Mesothelial cell of epicardium (in vitro differentiated cells): ENCODE results near the gene HDAC7. TPM values are rescaled to one million over a fixed set of nuclear protein-coding genes. Genes with fewer than 3 reads are reported as not detected.

Source experiments
- DNase-seq, 2 experiments: peaks; one replicate each; pipeline ENCODE4 v3.0.0; 2021; ENCODE audit warnings: low spot score in 2 of 2; ENCODE audit not compliant: unreplicated experiment in 2 of 2
- H3K27ac Mint-ChIP-seq: 2 replicates; pipeline ENCODE4 v1.8.0; 2021; ENCODE audit warnings: mixed read lengths
- H3K27me3 Mint-ChIP-seq: 2 replicates; pipeline ENCODE4 v1.8.0; 2021; ENCODE audit warnings: low read depth, mixed read lengths
- H3K36me3 Mint-ChIP-seq: 2 replicates; pipeline ENCODE4 v1.8.0; 2021; ENCODE audit warnings: mixed read lengths
- H3K4me1 Mint-ChIP-seq: 2 replicates; pipeline ENCODE4 v1.8.0; 2021; ENCODE audit warnings: mixed read lengths
- H3K4me3 Mint-ChIP-seq: 2 replicates; pipeline ENCODE4 v1.8.0; 2021; ENCODE audit warnings: mild to moderate bottlenecking, moderate library complexity, mixed read lengths
- H3K9me3 Mint-ChIP-seq: 2 replicates; pipeline ENCODE4 v1.8.0; 2021; ENCODE audit warnings: mixed read lengths
- CTCF ChIP-seq: fragments of 200-600 bp; sonication (generic); IDR thresholded peaks from one replicate; pipeline ENCODE4 v1.5.0; 2021; ENCODE audit warnings: antibody characterized with exemption; ENCODE audit not compliant: unreplicated experiment
- total RNA-seq: library from RNA; stranded (reverse); gene quantifications from 3 replicates; pipeline ENCODE4 v1.2.1, GENCODE V29; 2021

The HDAC7 gene
- total RNA-seq, 1 donor from 2014 or later: 132 TPM

GRCh38 chr12:47746523-47746922, 73.2 kb downstream of the HDAC7 start:
- no peak for DNase-seq
- peaks cover 4% of the 10 kb centered on the region for H3K36me3 Mint-ChIP-seq
- H3K27ac Mint-ChIP-seq: no peak overlapping the region

GRCh38 chr12:47746073-47746472, 73.6 kb downstream of the HDAC7 start:
- H3K4me1 Mint-ChIP-seq: peaks cover 17% of the 10 kb centered on the region
- H3K4me3 Mint-ChIP-seq: no peak overlapping the region
- no peak overlapping the region for H3K27ac Mint-ChIP-seq
- H3K27me3 Mint-ChIP-seq: no peaks in the 10 kb centered on the region
- no peaks in the 10 kb centered on the region for H3K9me3 Mint-ChIP-seq
- no peak for TF ChIP-seq CTCF
- H3K36me3 Mint-ChIP-seq: peaks cover 4% of the 10 kb centered on the region
- no peak for DNase-seq

More at GRCh38 chr12:47746523-47746922, 73.2 kb downstream of the HDAC7 start:
- TF ChIP-seq CTCF: no peak
- Mint-ChIP-seq H3K4me3 (no peak overlapping the region), H3K4me1 (peaks cover 14% of the 10 kb centered on the region), H3K9me3 (no peaks in the 10 kb centered on the region), H3K27me3 (no peaks in the 10 kb centered on the region)

GRCh38 chr12:47745485-47746041, 74.1 kb downstream of the HDAC7 start:
- H3K27me3 Mint-ChIP-seq: no peaks in the 10 kb centered on the region

GRCh38 chr12:47744778-47745436, 74.8 kb downstream of the HDAC7 start:
- Mint-ChIP-seq H3K27ac (no peak overlapping the region), H3K4me3 (no peak overlapping the region), H3K9me3 (no peaks in the 10 kb centered on the region), H3K27me3 (no peaks in the 10 kb centered on the region), H3K36me3 (peaks cover 2% of the 10 kb centered on the region), H3K4me1 (peaks cover 25% of the 10 kb centered on the region)
- no peak for TF ChIP-seq CTCF
- DNase-seq: no peak

More at GRCh38 chr12:47745485-47746041, 74.1 kb downstream of the HDAC7 start:
- Mint-ChIP-seq H3K9me3 (no peaks in the 10 kb centered on the region), H3K36me3 (peaks cover 4% of the 10 kb centered on the region), H3K27ac (no peak overlapping the region), H3K4me1 (peaks cover 20% of the 10 kb centered on the region), H3K4me3 (no peak overlapping the region)
- DNase-seq: no peak
- no peak for TF ChIP-seq CTCF

- no peak overlapping the region for H3K4me3 Mint-ChIP-seq
- H3K4me1 Mint-ChIP-seq: peaks cover 25% of the 10 kb centered on the region
- H3K9me3 Mint-ChIP-seq: no peaks in the 10 kb centered on the region
- TF ChIP-seq CTCF: peak; percentile 64
- H3K36me3 Mint-ChIP-seq: no peaks in the 10 kb centered on the region
- no peak for DNase-seq
- no peaks in the 10 kb centered on the region for H3K27me3 Mint-ChIP-seq
- H3K27ac Mint-ChIP-seq: no peak overlapping the region
Measured at GRCh38 chr12:47744005-47744651, 75.6 kb downstream of the HDAC7 start.
